ENCODE results near the gene GOSR2.

GRCh38 chr17:46925185-46925868 lies 2.4 kb downstream of the GOSR2 start:
- no peak for TF ChIP-seq EZH2 (IDR thresholded peaks at IDR 0.05; ENCODE audit: insufficient read depth, poor library complexity, severe bottlenecking)
- no peak for TF ChIP-seq EZH2phosphoT487 (IDR thresholded peaks at IDR 0.05; ENCODE audit: insufficient read depth, low read depth)

All from GM23248 (cell line).